ENCODE data around the gene LMF1.
"Not testable (repeated sequence)": the region's sequence is repeated elsewhere in the genome, so short reads cannot be mapped to it uniquely, and the experiment has no call there.

LMF1 gene

GRCh38 chr16:820748-821147 is 150.0 kb downstream of the LMF1 start:
- Histone ChIP-seq H3K27me3 (peaks cover 0 to 49% (median 0%) of the 10 kb centered on the region in 11 experiments; a peak in 8 of 22 replicates), H3K36me3 (no peaks in the 10 kb centered on the region), H3K9me3 (replicated peaks in 1 of 11) (peaks cover 0 to 34% (median 16%) of the 10 kb centered on the region in 11 experiments; a peak in 17 of 22 replicates), H3K4me2 (peak overlapping the region in 8 of 11 experiments; percentile 64 to 93 (median 84); a peak in 16 of 22 replicates), H3K4me3 (no peak overlapping the region; a peak in 1 of 20 replicates), H3K9ac (no peak overlapping the region), H3K27ac (no peak overlapping the region), H4K20me1 (peaks cover 0 to 9% (median 0%) of the 10 kb centered on the region in 11 experiments; a peak in 4 of 22 replicates), H3K4me1 (peaks cover 10 to 87% (median 61%) of the 10 kb centered on the region in 10 experiments)
- no peak for TF ChIP-seq Cebpa-rat (IDR thresholded peaks at IDR 0.05)

GRCh38 chr16:820044-820408 is 150.8 kb downstream of the LMF1 start:
- H3K9ac ChIP-seq: peak overlapping the region in 4 of 11 experiments; percentile 7 to 57 (median 20); a peak in 3 of 22 replicates

GRCh38 chr16:819336-820043 is 151.3 kb downstream of the LMF1 start:
- peak overlapping the region in 9 of 11 experiments; percentile 56 to 93 (median 82); a peak in 18 of 22 replicates for H3K4me2 ChIP-seq
- H3K9me3 ChIP-seq (replicated peaks in 1 of 11): peaks cover 0 to 34% (median 16%) of the 10 kb centered on the region in 11 experiments; a peak in 17 of 22 replicates
- TF ChIP-seq Cebpa-rat (IDR thresholded peaks at IDR 0.05): no peak
- H3K4me3 ChIP-seq: peak overlapping the region in 5 of 10 experiments; percentile 4 to 38 (median 16); a peak in 4 of 20 replicates
- H3K4me1 ChIP-seq: peaks cover 0 to 87% (median 57%) of the 10 kb centered on the region in 10 experiments; a peak in 18 of 20 replicates
- H3K27me3 ChIP-seq: peaks cover 0 to 44% (median 0%) of the 10 kb centered on the region in 11 experiments; a peak in 7 of 22 replicates
- H3K9ac ChIP-seq: peak overlapping the region in 5 of 11 experiments; percentile 7 to 57 (median 20); a peak in 4 of 22 replicates
- H4K20me1 ChIP-seq: peaks cover 0 to 9% (median 0%) of the 10 kb centered on the region in 11 experiments; a peak in 3 of 22 replicates
- H3K36me3 ChIP-seq: no peaks in the 10 kb centered on the region
- peak overlapping the region in 4 of 11 experiments; percentile 20 to 58 (median 50); a peak in 7 of 22 replicates for H3K27ac ChIP-seq

More at GRCh38 chr16:820044-820408, 150.8 kb downstream of the LMF1 start:
- peak overlapping the region in 4 of 11 experiments; percentile 20 to 58 (median 50); a peak in 7 of 22 replicates for H3K27ac ChIP-seq
- H3K36me3 ChIP-seq, H4K20me1 ChIP-seq: not testable (repeated sequence)
- peak overlapping the region in 9 of 11 experiments; percentile 56 to 93 (median 82); a peak in 18 of 22 replicates for H3K4me2 ChIP-seq
- H3K27me3 ChIP-seq: peaks cover 0 to 43% (median 0%) of the 10 kb centered on the region in 11 experiments; a peak in 8 of 22 replicates
- H3K4me3 ChIP-seq: peak overlapping the region in 4 of 10 experiments; percentile 4 to 38 (median 23); a peak in 4 of 20 replicates
- H3K4me1 ChIP-seq: peaks cover 3 to 87% (median 60%) of the 10 kb centered on the region in 10 experiments; a peak in 19 of 20 replicates
- peaks cover 0 to 34% (median 16%) of the 10 kb centered on the region in 11 experiments; a peak in 17 of 22 replicates for H3K9me3 ChIP-seq (replicated peaks in 1 of 11)

GRCh38 chr16:818592-818991 is 152.2 kb downstream of the LMF1 start:
- Histone ChIP-seq H3K36me3 (no peaks in the 10 kb centered on the region), H3K9me3 (replicated peaks in 1 of 11) (peaks cover 0 to 29% (median 14%) of the 10 kb centered on the region in 11 experiments; a peak in 17 of 22 replicates), H4K20me1 (peaks cover 0 to 9% (median 0%) of the 10 kb centered on the region in 11 experiments; a peak in 3 of 22 replicates), H3K27me3 (peaks cover under 1 to 48% (median 7%) of the 10 kb centered on the region in 11 experiments; a peak in 21 of 22 replicates), H3K4me1 (peaks cover 0 to 87% (median 61%) of the 10 kb centered on the region in 10 experiments; a peak in 18 of 20 replicates), H3K4me3 (no peak overlapping the region), H3K9ac (no peak overlapping the region), H3K4me2 (peak overlapping the region in 7 of 11 experiments; percentile 64 to 93 (median 85); a peak in 10 of 22 replicates), H3K27ac (no peak overlapping the region)
- TF ChIP-seq Cebpa-rat (IDR thresholded peaks at IDR 0.05): no peak

GRCh38 chr16:818132-818531 is 152.7 kb downstream of the LMF1 start:
- Histone ChIP-seq H3K9ac (no peak overlapping the region), H3K4me2 (no peak overlapping the region), H3K4me1 (peaks cover 0 to 90% (median 65%) of the 10 kb centered on the region in 10 experiments; a peak in 18 of 20 replicates), H4K20me1 (peaks cover 0 to 9% (median 0%) of the 10 kb centered on the region in 11 experiments; a peak in 4 of 22 replicates), H3K36me3 (no peaks in the 10 kb centered on the region), H3K9me3 (replicated peaks in 1 of 11) (peaks cover 0 to 24% (median 10%) of the 10 kb centered on the region in 11 experiments; a peak in 17 of 22 replicates), H3K27me3 (peaks cover 5 to 52% (median 11%) of the 10 kb centered on the region in 11 experiments), H3K27ac (no peak overlapping the region), H3K4me3 (no peak overlapping the region)
- TF ChIP-seq Cebpa-rat (IDR thresholded peaks at IDR 0.05): no peak

GRCh38 chr16:817001-817906 is 153.5 kb downstream of the LMF1 start:
- Histone ChIP-seq H3K36me3 (no peaks in the 10 kb centered on the region), H4K20me1 (peaks cover 0 to 9% (median 0%) of the 10 kb centered on the region in 11 experiments; a peak in 4 of 22 replicates), H3K4me2 (peak overlapping the region in 7 of 11 experiments; percentile 13 to 84 (median 76); a peak in 11 of 22 replicates), H3K27ac (no peak overlapping the region), H3K27me3 (peaks cover 14 to 61% (median 20%) of the 10 kb centered on the region in 11 experiments), H3K4me1 (peaks cover 0 to 87% (median 65%) of the 10 kb centered on the region in 10 experiments; a peak in 18 of 20 replicates), H3K9ac (no peak overlapping the region), H3K4me3 (no peak overlapping the region), H3K9me3 (replicated peaks in 1 of 11) (peaks cover 0 to 23% (median 10%) of the 10 kb centered on the region in 11 experiments; a peak in 15 of 22 replicates)
- no peak for TF ChIP-seq Cebpa-rat (IDR thresholded peaks at IDR 0.05)

- Histone ChIP-seq H3K4me1 (peaks cover 0 to 75% (median 60%) of the 10 kb centered on the region in 10 experiments; a peak in 18 of 20 replicates), H3K4me2 (peak overlapping the region in 9 of 11 experiments; percentile 18 to 84 (median 67); a peak in 16 of 22 replicates), H4K20me1 (peaks cover 0 to 11% (median 0%) of the 10 kb centered on the region in 11 experiments; a peak in 5 of 22 replicates), H3K27ac (no peak overlapping the region), H3K27me3 (peaks cover 19 to 70% (median 31%) of the 10 kb centered on the region in 11 experiments), H3K36me3 (no peaks in the 10 kb centered on the region), H3K9ac (no peak overlapping the region), H3K4me3 (no peak overlapping the region), H3K9me3 (replicated peaks in 1 of 11) (peaks cover 0 to 23% (median 10%) of the 10 kb centered on the region in 11 experiments; a peak in 15 of 22 replicates)
- TF ChIP-seq Cebpa-rat (IDR thresholded peaks at IDR 0.05): no peak
Measured at GRCh38 chr16:815861-816260, 154.9 kb downstream of the LMF1 start.

GRCh38 chr16:814974-815373 is 155.8 kb downstream of the LMF1 start:
- H3K27me3 ChIP-seq: peaks cover 28 to 70% (median 40%) of the 10 kb centered on the region in 11 experiments
- H3K27ac ChIP-seq: no peak overlapping the region
- no peak overlapping the region for H3K9ac ChIP-seq
- H3K4me1 ChIP-seq: peaks cover 0 to 66% (median 51%) of the 10 kb centered on the region in 10 experiments; a peak in 18 of 20 replicates
- peak overlapping the region in 6 of 11 experiments; percentile 40 to 82 (median 78); a peak in 6 of 22 replicates for H3K4me2 ChIP-seq
- H3K4me3 ChIP-seq: no peak overlapping the region
- no peak for TF ChIP-seq Cebpa-rat (IDR thresholded peaks at IDR 0.05)
- H3K9me3 ChIP-seq (replicated peaks in 1 of 11): peaks cover 0 to 23% (median 10%) of the 10 kb centered on the region in 11 experiments; a peak in 15 of 22 replicates
- H3K36me3 ChIP-seq: no peaks in the 10 kb centered on the region
- peaks cover 0 to 14% (median 0%) of the 10 kb centered on the region in 11 experiments; a peak in 5 of 22 replicates for H4K20me1 ChIP-seq
